BJ (cell line): ENCODE measurements around the gene CHPF2. TPM values are rescaled to one million over a fixed set of nuclear protein-coding genes. Genes with fewer than 3 reads are reported as not detected.

Source experiments
- CTCF ChIA-PET: fragments of 350-600 bp; formaldehyde crosslinking; extraction: SDS; loops from one replicate; lab custom pipeline; 2021; ENCODE audit warnings: antibody characterized with exemption, inconsistent platforms; lab: Yijun Ruan, JAX
- POLR2A ChIA-PET: fragments of 300-600 bp; sonication (Branson Sonifier 250); formaldehyde crosslinking; extraction: SDS; loops from one replicate; lab custom pipeline; 2021; ENCODE audit warnings: antibody characterized with exemption; lab: Charles Lee
- DNase-seq: peaks from one replicate; pipeline ENCODE4 v3.0.0-alpha.2; 2011; ENCODE audit warnings: low read depth
- H3K27me3 ChIP-seq: 2 replicates; pipeline ENCODE4 v1.6.0; 2011; ENCODE audit warnings: low read length; ENCODE audit not compliant: control insufficient read depth, insufficient read depth
- H3K36me3 ChIP-seq: 2 replicates; pipeline ENCODE4 v1.5.1; 2011; ENCODE audit warnings: low read length; ENCODE audit not compliant: control insufficient read depth, insufficient read depth
- H3K4me3 ChIP-seq: 2 replicates; pipeline ENCODE4 v1.5.1; 2011; ENCODE audit warnings: low read depth, mild to moderate bottlenecking, control low read depth, low read length
- polyA plus RNA-seq: library from polyadenylated mRNA; depleted of rRNA; stranded (reverse); fragments of >200 nt; gene quantifications from 2 replicates; pipeline ENCODE4 v1.2.3, GENCODE V29; 2011
- TF ChIP-seq, protein P1 (sequence below): IDR thresholded peaks from 2 replicates; pipeline ENCODE4 v1.5.1; 2011; ENCODE audit warnings: low read depth, mild to moderate bottlenecking, control low read depth, inconsistent platforms, low read length, moderate library complexity; ENCODE audit not compliant: insufficient read depth

Gene CHPF2
- polyA plus RNA-seq, 1 experiment: 42.6 TPM

- POLR2A ChIA-PET: interaction anchor here (0.6 kb wide), 1 partner anchor 230 kb away, joined by 3 read pairs; no protein-coding TSS in a partner anchor
- DNase-seq: no peak
- TF ChIP-seq, protein P1, sequence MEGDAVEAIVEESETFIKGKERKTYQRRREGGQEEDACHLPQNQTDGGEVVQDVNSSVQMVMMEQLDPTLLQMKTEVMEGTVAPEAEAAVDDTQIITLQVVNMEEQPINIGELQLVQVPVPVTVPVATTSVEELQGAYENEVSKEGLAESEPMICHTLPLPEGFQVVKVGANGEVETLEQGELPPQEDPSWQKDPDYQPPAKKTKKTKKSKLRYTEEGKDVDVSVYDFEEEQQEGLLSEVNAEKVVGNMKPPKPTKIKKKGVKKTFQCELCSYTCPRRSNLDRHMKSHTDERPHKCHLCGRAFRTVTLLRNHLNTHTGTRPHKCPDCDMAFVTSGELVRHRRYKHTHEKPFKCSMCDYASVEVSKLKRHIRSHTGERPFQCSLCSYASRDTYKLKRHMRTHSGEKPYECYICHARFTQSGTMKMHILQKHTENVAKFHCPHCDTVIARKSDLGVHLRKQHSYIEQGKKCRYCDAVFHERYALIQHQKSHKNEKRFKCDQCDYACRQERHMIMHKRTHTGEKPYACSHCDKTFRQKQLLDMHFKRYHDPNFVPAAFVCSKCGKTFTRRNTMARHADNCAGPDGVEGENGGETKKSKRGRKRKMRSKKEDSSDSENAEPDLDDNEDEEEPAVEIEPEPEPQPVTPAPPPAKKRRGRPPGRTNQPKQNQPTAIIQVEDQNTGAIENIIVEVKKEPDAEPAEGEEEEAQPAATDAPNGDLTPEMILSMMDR: no peak
- Histone ChIP-seq H3K36me3 (peaks cover 18% of the 10 kb centered on the region), H3K27me3 (no peaks in the 10 kb centered on the region), H3K4me3 (no peak overlapping the region)
- CTCF ChIA-PET: interaction anchor here (0.6 to 2.6 kb wide), 22 partner anchors 9 to 1463 kb away, joined by 3 to 15 read pairs (median 4); partner anchors contain the start of genes ABCF2, CHPF2 and NUB1
Measured at GRCh38 chr7:151243408-151244195, 11.3 kb downstream of the CHPF2 start.

- ChIA-PET CTCF (interaction anchor here (0.6 to 2.6 kb wide), 20 partner anchors 8 to 1463 kb away, joined by 3 to 15 read pairs (median 4); partner anchors contain the start of genes ABCF2, CHPF2 and NUB1), POLR2A (interaction anchor here (0.6 kb wide), 1 partner anchor 65 kb away, joined by 5 read pairs; no protein-coding TSS in a partner anchor)
Measured at GRCh38 chr7:151244196-151244840, 12.0 kb downstream of the CHPF2 start.

DNA sequence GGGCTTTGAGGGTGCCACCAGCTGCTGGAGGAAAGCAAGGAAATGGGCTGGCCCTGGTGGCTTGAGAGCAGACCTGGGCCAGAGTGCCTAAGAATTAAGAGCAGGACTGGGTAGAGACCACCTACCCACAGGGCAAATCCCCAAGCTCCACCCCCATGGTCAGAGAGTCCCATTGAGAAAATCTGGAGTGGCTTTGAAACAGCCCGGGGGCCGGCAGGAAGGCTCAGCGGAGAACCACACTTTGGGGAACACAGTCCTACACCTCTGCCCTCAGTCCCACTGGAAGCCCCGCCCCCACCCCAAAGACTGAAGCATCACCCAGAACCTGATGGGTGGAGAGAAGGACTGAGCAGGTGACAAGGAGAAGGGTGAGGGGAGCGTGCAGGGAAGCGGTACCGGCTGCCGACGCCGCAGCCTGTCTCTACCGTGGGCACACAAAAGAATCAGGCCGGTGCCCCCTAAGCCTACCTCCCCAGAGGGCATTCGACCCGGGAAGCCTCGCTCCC is 12.6 kb downstream of the CHPF2 start:
- no peaks in the 10 kb centered on the region for H3K27me3 ChIP-seq
- ChIA-PET POLR2A (interaction anchor here (0.6 kb wide), 1 partner anchor 64 kb away, joined by 5 read pairs; no protein-coding TSS in a partner anchor), CTCF (interaction anchor here (0.9 to 2.6 kb wide), 15 partner anchors 8 to 114 kb away, joined by 3 to 15 read pairs (median 4); partner anchors contain the start of genes ABCF2, CHPF2 and NUB1)
- TF ChIP-seq, protein P1: no peak
- H3K4me3 ChIP-seq: peak overlapping the region; percentile 32; the same call in 1 of the 2 replicates
- H3K36me3 ChIP-seq: peaks cover 10% of the 10 kb centered on the region
- DNase-seq: no peak

More at GRCh38 chr7:151244196-151244840, 12.0 kb downstream of the CHPF2 start:
- no peak for DNase-seq
- Histone ChIP-seq H3K27me3 (no peaks in the 10 kb centered on the region), H3K4me3 (no peak overlapping the region), H3K36me3 (peaks cover 12% of the 10 kb centered on the region)
- TF ChIP-seq, protein P1: peak; percentile 94

DNA sequence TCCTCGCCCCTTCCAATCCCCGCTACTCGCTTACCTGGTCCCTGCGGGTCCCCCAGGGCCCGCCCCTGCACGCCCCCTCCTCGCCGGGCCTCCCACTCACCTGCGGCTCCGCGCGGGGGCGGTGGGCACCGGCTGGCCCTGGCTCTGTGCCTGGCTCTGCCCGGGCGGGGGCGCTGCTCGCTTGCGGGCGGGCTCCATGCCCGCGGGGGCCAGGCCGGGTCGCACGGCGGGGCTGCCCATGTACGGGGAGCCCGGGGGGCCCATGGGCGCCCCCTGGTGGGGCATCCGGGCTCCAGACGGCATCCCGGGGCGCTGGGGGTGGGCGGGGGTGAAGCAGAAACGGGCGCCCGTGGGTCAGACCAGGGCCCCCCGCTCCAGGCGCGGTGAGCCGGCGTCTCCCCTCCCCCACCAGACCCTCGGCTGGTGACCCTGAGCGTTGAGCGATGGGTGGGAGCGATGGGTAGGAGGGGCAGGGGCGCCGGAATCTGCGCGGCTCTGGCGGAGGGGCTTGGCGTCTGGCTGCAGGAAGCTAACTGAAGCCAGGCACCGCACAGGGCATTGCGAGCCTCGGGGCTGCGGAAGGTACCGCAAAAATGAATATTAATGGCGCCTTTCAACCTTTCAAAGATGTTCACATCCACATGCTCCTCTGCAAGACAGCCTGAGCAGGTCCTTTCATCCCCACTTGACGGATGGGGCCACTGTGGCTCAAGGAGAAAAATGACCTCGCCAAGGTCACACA is 13.2 kb downstream of the CHPF2 start:
- no peak for DNase-seq
- H3K36me3 ChIP-seq: peaks cover 9% of the 10 kb centered on the region
- no peaks in the 10 kb centered on the region for H3K27me3 ChIP-seq
- CTCF ChIA-PET: interaction anchor here (0.8 to 3.2 kb wide), 9 partner anchors 9 to 121 kb away, joined by 3 to 15 read pairs (median 6); partner anchors contain the start of genes ABCF2 and CHPF2
- peak overlapping the region; percentile 32; the same call in 1 of the 2 replicates for H3K4me3 ChIP-seq
- POLR2A ChIA-PET: no interaction called here
- TF ChIP-seq, protein P1: peak; percentile 65
